Mesendoderm (in vitro differentiated cells): ENCODE results near the gene CTRB2.

Experiments
- DNase-seq: peaks from one replicate; pipeline ENCODE4 v3.0.0; 2013
- H2AK5ac ChIP-seq: 2 replicates; pipeline ENCODE4 v1.6.1; 2013; ENCODE audit warnings: low read length, inconsistent platforms
- H2BK120ac ChIP-seq: 2 replicates; pipeline ENCODE4 v1.6.1; 2013; ENCODE audit warnings: low read depth, mild to moderate bottlenecking, low read length, moderate library complexity, mixed read lengths
- H2BK15ac ChIP-seq: replicated peaks from 2 replicates; pipeline ENCODE4 v1.6.1; 2013; ENCODE audit warnings: low read depth, mild to moderate bottlenecking, moderate library complexity
- H2BK5ac ChIP-seq: 2 replicates; pipeline ENCODE4 v1.6.1; 2013; ENCODE audit warnings: low read length, inconsistent platforms
- H3K18ac ChIP-seq: 2 replicates; pipeline ENCODE4 v1.6.1; 2013; ENCODE audit warnings: mild to moderate bottlenecking, low read length, mixed read lengths
- H3K23ac ChIP-seq: one replicate; pipeline ENCODE4 v1.6.1; 2013; ENCODE audit warnings: low read length
- H3K27ac ChIP-seq: 2 replicates; pipeline ENCODE4 v1.5.1; 2013; ENCODE audit warnings: low read depth, mild to moderate bottlenecking, inconsistent platforms, low read length, moderate library complexity
- H3K27me3 ChIP-seq: 2 replicates; pipeline ENCODE4 v1.6.1; 2013; ENCODE audit warnings: low read length, control low read depth, mild to moderate bottlenecking, inconsistent platforms; ENCODE audit not compliant: insufficient read depth, poor library complexity
- H3K36me3 ChIP-seq: 2 replicates; pipeline ENCODE4 v1.6.1; 2013; ENCODE audit warnings: low read length, inconsistent platforms; ENCODE audit not compliant: control insufficient read depth, insufficient read depth
- H3K4ac ChIP-seq: one replicate; pipeline ENCODE4 v1.6.1; 2013; ENCODE audit warnings: low read depth, mild to moderate bottlenecking, low read length, moderate library complexity
- H3K4me1 ChIP-seq: 2 replicates; pipeline ENCODE4 v1.6.1; 2013; ENCODE audit warnings: low read depth, low read length, inconsistent platforms; ENCODE audit not compliant: control insufficient read depth
- H3K4me2 ChIP-seq: 2 replicates; pipeline ENCODE4 v1.6.1; 2013; ENCODE audit warnings: low read length
- H3K4me3 ChIP-seq: 2 replicates; pipeline ENCODE4 v1.5.1; 2013; ENCODE audit warnings: mild to moderate bottlenecking, low read length
- H3K56ac ChIP-seq: one replicate; pipeline ENCODE4 v1.6.1; 2013; ENCODE audit warnings: low read length
- H3K79me1 ChIP-seq: 2 replicates; pipeline ENCODE4 v1.6.1; 2013; ENCODE audit warnings: low read length, inconsistent platforms
- H3K79me2 ChIP-seq: 2 replicates; pipeline ENCODE4 v1.6.1; 2013; ENCODE audit warnings: mild to moderate bottlenecking, low read length; ENCODE audit not compliant: control insufficient read depth, insufficient read depth
- H3K9ac ChIP-seq: 2 replicates; pipeline ENCODE4 v1.6.1; 2013; ENCODE audit warnings: low read length, inconsistent platforms
- H4K5ac ChIP-seq: one replicate; pipeline ENCODE4 v1.6.1; 2013; ENCODE audit warnings: low read length
- H4K8ac ChIP-seq: one replicate; pipeline ENCODE4 v1.6.1; 2013; ENCODE audit warnings: low read depth, mild to moderate bottlenecking, control low read depth, low read length, moderate library complexity
- WGBS: extraction: QIAGEN DNeasy Blood & Tissue Kit; methylation state at CpG from one replicate; pipeline ENCODE4 v1.1.7; 2013; ENCODE audit warnings: low lambda C conversion rate, missing lambda C conversion rate; ENCODE audit not compliant: insufficient coverage; ENCODE audit errors: extremely low coverage; 5-methylcytosine and 5-hydroxymethylcytosine counted together

CTRB2 gene

GRCh38 chr16:75248142-75248535 lies 41.2 kb upstream of the CTRB2 start:
- Histone ChIP-seq H3K27ac (no peak overlapping the region), H2BK5ac (no peak overlapping the region), H2BK120ac (no peak overlapping the region), H3K79me1 (peaks cover 30% of the 10 kb centered on the region), H3K23ac (no peak overlapping the region), H3K4me1 (peaks cover 30% of the 10 kb centered on the region), H3K18ac (no peak overlapping the region), H2BK15ac (no peak overlapping the region), H2AK5ac (no peak overlapping the region), H3K56ac (peak overlapping the region; percentile 17), H3K4ac (no peak overlapping the region), H3K27me3 (no peaks in the 10 kb centered on the region), H4K8ac (no peak overlapping the region), H4K5ac (no peak overlapping the region), H3K9ac (peak overlapping the region; percentile 5), H3K4me3 (no peak overlapping the region), H3K4me2 (no peak overlapping the region), H3K36me3 (no peaks in the 10 kb centered on the region), H3K79me2 (peaks cover 85% of the 10 kb centered on the region)
- DNase-seq, result no peak
- WGBS, result no CpG with 5 or more reads among the region's 13 CpGs

- H3K27ac ChIP-seq, result peak overlapping the region; percentile 68
- peaks cover 30% of the 10 kb centered on the region for H3K79me1 ChIP-seq
- no CpG with 5 or more reads among the region's 13 CpGs for WGBS
- H3K27me3 ChIP-seq, result no peaks in the 10 kb centered on the region
- H4K5ac ChIP-seq, result no peak overlapping the region
- peaks cover 23% of the 10 kb centered on the region for H3K4me1 ChIP-seq
- H2BK120ac ChIP-seq, result no peak overlapping the region
- H3K79me2 ChIP-seq, result peaks cover 85% of the 10 kb centered on the region
- no peak overlapping the region for H3K4me3 ChIP-seq
- H3K18ac ChIP-seq, result no peak overlapping the region
- H3K56ac ChIP-seq, result peak overlapping the region; percentile 17
- H3K4me2 ChIP-seq, result no peak overlapping the region
- H3K36me3 ChIP-seq, result peaks cover 2% of the 10 kb centered on the region
- H4K8ac ChIP-seq, result no peak overlapping the region
- peak overlapping the region; percentile 22 for H3K9ac ChIP-seq
- DNase-seq, result no peak
- H3K4ac ChIP-seq, result no peak overlapping the region
- H2BK15ac ChIP-seq, result no peak overlapping the region
- H2BK5ac ChIP-seq, result no peak overlapping the region
- no peak overlapping the region for H2AK5ac ChIP-seq
- no peak overlapping the region for H3K23ac ChIP-seq
Measured at GRCh38 chr16:75247249-75247648, 40.3 kb upstream of the CTRB2 start.

- no peaks in the 10 kb centered on the region for H3K27me3 ChIP-seq
- WGBS, result no CpG with 5 or more reads among the region's 12 CpGs
Measured at GRCh38 chr16:75246504-75247205, 39.7 kb upstream of the CTRB2 start.

GRCh38 chr16:75244844-75245758 lies 38.1 kb upstream of the CTRB2 start:
- Histone ChIP-seq H3K36me3 (peaks cover 7% of the 10 kb centered on the region), H3K4me3 (no peak overlapping the region), H3K4me1 (peaks cover 18% of the 10 kb centered on the region), H4K5ac (no peak overlapping the region), H3K4me2 (no peak overlapping the region), H4K8ac (no peak overlapping the region), H3K79me1 (peaks cover 29% of the 10 kb centered on the region), H2AK5ac (peak overlapping the region; percentile 82), H2BK15ac (no peak overlapping the region), H3K27ac (peak overlapping the region; percentile 92), H3K4ac (peak overlapping the region; percentile 31), H2BK5ac (peak overlapping the region; percentile 80), H3K18ac (peak overlapping the region; percentile 39), H3K56ac (peak overlapping the region; percentile 84), H3K79me2 (peaks cover 89% of the 10 kb centered on the region), H3K27me3 (no peaks in the 10 kb centered on the region), H2BK120ac (peak overlapping the region; percentile 10), H3K9ac (peak overlapping the region; percentile 59), H3K23ac (peak overlapping the region; percentile 56)
- DNase-seq, result peak; percentile 98
- no CpG with 5 or more reads among the region's 25 CpGs for WGBS

More at GRCh38 chr16:75246504-75247205, 39.7 kb upstream of the CTRB2 start:
- Histone ChIP-seq H4K5ac (no peak overlapping the region), H2BK15ac (no peak overlapping the region), H3K4ac (no peak overlapping the region), H2BK120ac (no peak overlapping the region), H3K4me3 (no peak overlapping the region), H3K4me1 (peaks cover 18% of the 10 kb centered on the region), H3K9ac (peak overlapping the region; percentile 22), H3K36me3 (peaks cover 2% of the 10 kb centered on the region), H3K4me2 (no peak overlapping the region), H4K8ac (no peak overlapping the region), H3K27ac (peak overlapping the region; percentile 68), H3K79me2 (peaks cover 88% of the 10 kb centered on the region), H2BK5ac (peak overlapping the region; percentile 40), H3K18ac (no peak overlapping the region), H3K79me1 (peaks cover 29% of the 10 kb centered on the region), H2AK5ac (no peak overlapping the region), H3K23ac (no peak overlapping the region), H3K56ac (peak overlapping the region; percentile 47)
- no peak for DNase-seq

- Histone ChIP-seq H2BK120ac (no peak overlapping the region), H3K79me2 (peaks cover 89% of the 10 kb centered on the region), H3K9ac (peak overlapping the region; percentile 59), H4K8ac (no peak overlapping the region), H3K4ac (peak overlapping the region; percentile 31), H4K5ac (no peak overlapping the region), H3K4me3 (no peak overlapping the region), H3K18ac (peak overlapping the region; percentile 31), H3K27ac (peak overlapping the region; percentile 92), H3K4me1 (peaks cover 16% of the 10 kb centered on the region), H2AK5ac (peak overlapping the region; percentile 82), H3K56ac (peak overlapping the region; percentile 81), H2BK15ac (no peak overlapping the region), H3K4me2 (no peak overlapping the region), H3K27me3 (no peaks in the 10 kb centered on the region), H3K23ac (peak overlapping the region; percentile 97), H3K36me3 (peaks cover 7% of the 10 kb centered on the region), H3K79me1 (peaks cover 30% of the 10 kb centered on the region), H2BK5ac (peak overlapping the region; percentile 80)
- no CpG with 5 or more reads among the region's 7 CpGs for WGBS
- DNase-seq, result no peak
Measured at GRCh38 chr16:75244225-75244809, 37.4 kb upstream of the CTRB2 start.
